GM19455 (cell line): ENCODE measurements around the gene IL1RAPL2.
"Not testable (repeated sequence)": the region's sequence is repeated elsewhere in the genome, so short reads cannot be mapped to it uniquely, and the experiment has no call there.

ENCODE experiments used
- ATAC-seq: cut with Tn5 transposase; IDR thresholded peaks from one replicate; pipeline ENCODE4 v1.9.1; 2021; ENCODE audit not compliant: unreplicated experiment

Gene IL1RAPL2

DNA sequence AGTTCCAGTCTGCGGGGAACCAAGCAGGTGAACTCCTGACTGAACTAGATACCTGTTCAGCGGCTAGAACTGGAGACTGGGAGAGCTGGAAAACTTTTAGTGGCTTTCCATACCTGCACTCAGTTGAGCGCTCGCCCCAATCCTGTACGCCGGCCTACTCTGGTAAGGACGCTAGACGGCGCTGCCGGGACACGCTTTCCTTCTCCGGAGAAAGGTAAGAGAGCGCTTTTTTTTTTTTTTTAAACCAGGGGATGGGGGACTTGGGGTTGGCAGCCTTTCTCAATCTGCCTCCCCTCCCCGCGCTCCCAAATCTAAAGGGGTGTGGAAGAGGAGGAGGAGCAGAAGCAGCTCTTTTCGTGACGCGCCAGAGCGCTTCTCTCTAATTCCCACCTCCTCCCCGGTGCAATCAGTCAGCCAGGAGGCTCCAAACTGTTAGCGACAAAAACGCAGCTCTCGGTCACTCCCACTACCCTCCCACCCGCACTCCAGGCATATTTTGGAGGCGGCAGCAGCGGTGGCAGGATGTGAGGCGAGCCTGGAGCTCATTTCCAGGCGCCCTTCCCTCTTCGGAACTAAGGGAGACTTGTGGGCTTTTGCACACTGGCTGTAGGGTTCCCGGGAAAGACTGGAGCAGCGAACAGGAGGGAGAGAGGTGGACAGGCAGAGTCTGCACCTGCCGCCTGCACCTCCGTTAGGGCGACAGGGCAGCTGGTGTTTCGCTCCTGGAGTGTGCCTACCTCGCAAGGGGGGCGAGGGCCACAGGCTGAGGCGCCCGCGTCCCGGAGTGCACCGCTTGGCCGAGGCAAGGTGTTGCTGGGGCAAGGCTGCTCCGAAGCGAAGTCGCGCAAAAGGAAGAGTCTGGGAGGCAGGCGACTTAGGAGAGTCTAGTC, at the start of gene IL1RAPL2:
TSS of gene IL1RAPL2 (plus strand) at position 409 of the 890 bp plus-strand sequence.
- no peak for ATAC-seq

GRCh38 chrX:104522386-104522785, 43.6 kb upstream of the IL1RAPL2 start:
- no peak for ATAC-seq

- no peak for ATAC-seq
Measured at GRCh38 chrX:104523858-104524257, 42.1 kb upstream of the IL1RAPL2 start.

DNA sequence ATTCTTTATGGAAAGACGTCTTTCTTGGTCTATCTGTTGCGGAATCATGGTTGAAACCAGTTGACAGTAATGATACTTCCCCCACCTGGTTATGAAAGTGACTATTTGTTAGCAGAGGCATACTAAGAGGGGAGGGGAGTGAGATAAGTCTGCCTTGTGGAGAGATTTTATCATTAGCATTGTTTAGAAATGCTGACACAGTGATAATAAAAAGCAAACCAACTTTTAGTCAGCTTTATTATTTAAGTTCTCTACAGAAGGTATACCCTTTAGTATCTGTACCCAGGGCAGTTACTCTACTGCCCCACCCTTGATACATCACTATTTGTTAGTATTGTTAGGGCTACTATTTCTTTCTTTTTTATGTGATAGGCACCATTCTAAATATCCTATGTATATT, 26.9 kb upstream of the IL1RAPL2 start:
- no peak for ATAC-seq

DNA sequence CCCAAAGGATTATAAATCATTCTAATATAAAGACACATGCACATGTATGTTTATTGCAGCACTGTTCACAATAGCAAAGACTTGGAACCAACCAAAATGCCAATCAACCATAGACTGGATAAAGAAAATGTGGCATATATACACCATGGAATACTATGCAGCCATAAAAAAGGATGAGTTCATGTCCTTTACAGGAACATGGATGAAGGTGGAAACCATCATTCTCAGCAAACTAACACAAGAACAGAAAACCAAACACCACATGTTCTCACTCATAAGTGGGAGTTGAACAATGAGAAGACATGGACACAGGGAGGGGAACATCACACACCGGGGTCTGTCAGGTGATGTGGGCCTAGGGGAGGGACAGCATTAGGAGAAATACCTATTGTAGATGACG, 23.6 kb upstream of the IL1RAPL2 start:
- not testable (repeated sequence) for ATAC-seq

- no peak for ATAC-seq
Measured at GRCh38 chrX:104564335-104564734, 1.7 kb upstream of the IL1RAPL2 start.

- no peak for ATAC-seq
Measured at GRCh38 chrX:104564921-104565703, 887 bp upstream of the IL1RAPL2 start.

- ATAC-seq: no peak
Measured at GRCh38 chrX:104566681-104567501, 892 bp downstream of the IL1RAPL2 start.

GRCh38 chrX:104567506-104567905, 1.5 kb downstream of the IL1RAPL2 start:
- no peak for ATAC-seq

GRCh38 chrX:104568304-104568915, 2.4 kb downstream of the IL1RAPL2 start:
- ATAC-seq: no peak

- ATAC-seq: no peak
Measured at GRCh38 chrX:104618106-104618895, 52.3 kb downstream of the IL1RAPL2 start.

DNA sequence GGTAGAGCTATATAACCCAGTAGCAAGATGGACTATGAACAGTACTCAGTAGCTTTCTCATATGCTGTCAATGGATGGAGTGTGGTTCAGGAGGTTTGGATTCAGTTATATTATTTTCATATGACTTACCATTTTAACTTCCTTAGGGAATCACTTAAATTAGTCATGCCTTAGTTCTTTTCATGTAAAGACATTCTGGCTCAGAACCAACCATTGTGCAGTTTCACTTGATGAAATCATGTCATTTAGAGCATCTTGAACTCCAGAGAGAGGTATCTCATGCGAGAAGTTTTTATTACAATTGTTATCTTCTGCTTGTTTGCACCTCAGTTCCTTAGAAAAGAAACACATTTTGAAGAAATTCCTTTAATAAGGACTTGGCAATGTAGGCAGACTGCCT, 55.8 kb downstream of the IL1RAPL2 start:
- ATAC-seq: no peak

DNA sequence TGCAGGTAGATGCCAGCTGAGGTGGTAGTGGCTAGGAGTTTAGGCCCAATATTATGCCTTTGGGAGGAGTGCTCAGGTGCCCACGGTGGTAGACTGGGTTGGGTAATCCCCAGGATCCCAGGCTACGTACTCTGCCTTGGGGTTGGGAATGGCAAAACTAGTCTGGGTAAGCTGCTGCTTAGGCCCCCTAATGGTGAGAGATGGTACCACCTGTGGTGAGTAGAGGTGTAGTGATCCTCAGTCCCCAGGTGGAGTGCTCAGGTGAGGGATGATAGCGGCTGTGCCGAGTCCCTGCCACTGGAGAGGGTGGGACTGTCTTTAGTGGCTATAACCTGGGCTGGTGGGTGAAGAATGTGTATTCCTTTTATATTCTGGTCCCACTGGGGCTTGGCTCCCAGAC, 75.2 kb downstream of the IL1RAPL2 start:
- ATAC-seq: no peak

DNA sequence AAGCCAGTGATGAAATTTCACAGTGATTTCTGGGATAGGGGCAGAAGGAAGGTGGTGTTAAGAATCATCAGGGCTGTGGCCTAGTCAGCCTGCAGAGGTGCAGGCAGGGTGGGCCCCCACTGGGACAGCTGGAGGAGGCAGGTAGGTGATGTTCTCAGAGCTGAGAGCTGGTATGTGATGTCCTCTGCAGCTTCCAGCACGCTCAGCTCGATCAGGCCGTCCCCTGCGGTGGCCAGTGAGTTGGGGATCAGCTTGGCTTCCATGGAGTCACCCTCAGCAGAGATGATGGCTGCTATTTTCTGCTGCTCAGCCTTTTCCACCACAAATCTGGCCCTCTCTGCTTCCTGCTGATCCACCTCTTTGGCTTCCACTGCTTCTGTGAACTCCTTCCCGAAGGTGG, 81.1 kb downstream of the IL1RAPL2 start:
- no peak for ATAC-seq

- no peak for ATAC-seq
Measured at GRCh38 chrX:104659005-104659744, 93.2 kb downstream of the IL1RAPL2 start.

GRCh38 chrX:104660092-104660491, 94.1 kb downstream of the IL1RAPL2 start:
- no peak for ATAC-seq

DNA sequence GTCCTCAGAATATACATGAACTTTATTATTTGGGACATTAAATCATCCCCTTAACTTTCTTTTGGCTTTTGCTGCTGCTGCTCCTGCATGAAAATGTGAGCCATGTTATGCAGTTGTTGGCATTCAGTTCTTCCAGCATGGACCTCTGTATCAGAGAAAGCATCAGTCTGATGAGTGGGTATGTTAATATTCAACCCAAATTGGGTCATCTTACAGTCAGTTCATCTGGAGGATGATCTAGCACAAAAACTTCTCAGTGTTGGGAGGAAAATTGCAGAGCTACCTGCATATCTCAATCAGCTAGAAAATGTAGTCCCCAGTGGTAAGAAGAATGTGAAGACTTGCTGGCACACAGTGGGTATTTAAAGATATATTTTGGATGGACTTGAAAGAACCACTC, 96.7 kb downstream of the IL1RAPL2 start:
- ATAC-seq: no peak

DNA sequence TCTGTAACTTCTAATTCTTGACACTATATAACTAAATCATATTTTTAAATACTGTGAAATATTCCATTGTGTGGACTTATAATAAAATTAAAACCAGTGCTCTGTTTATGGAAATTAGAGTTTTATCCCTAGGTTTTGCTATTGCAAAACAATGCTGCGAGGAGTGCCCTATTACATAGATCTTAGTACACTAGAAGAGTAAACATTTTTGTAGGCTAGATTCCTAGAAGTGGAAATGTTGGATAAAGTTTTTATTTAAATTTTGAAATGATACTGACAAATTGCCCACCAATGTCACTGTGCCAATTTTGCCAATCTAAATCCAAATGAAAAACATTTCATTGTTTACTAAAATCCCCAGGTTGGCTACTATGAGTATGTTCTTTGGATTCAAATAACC, 99.7 kb downstream of the IL1RAPL2 start:
- ATAC-seq: no peak

GRCh38 chrX:104668550-104668949, 102.6 kb downstream of the IL1RAPL2 start:
- ATAC-seq: no peak
